Skeletal muscle tissue (tissue), 4 donors: ENCODE measurements around the gene HMOX1. TPM values are rescaled to one million over a fixed set of nuclear protein-coding genes. Genes with fewer than 3 reads are reported as not detected.

ENCODE experiments used
- H3K27ac ChIP-seq: one replicate; pipeline ENCODE4 v1.7.0; 2013; ENCODE audit warnings: mild to moderate bottlenecking, low read depth, low read length, inconsistent platforms
- H3K27me3 ChIP-seq, 3 donors: one replicate each; pipeline ENCODE4 v1.7.0; 2013; ENCODE audit warnings: low read length in 3 of 3; ENCODE audit not compliant: control insufficient read depth in 3 of 3, insufficient read depth in 3 of 3
- H3K36me3 ChIP-seq, 3 donors: one replicate each; pipeline ENCODE4 v1.7.0; 2013; ENCODE audit warnings: low read length in 3 of 3; ENCODE audit not compliant: control insufficient read depth in 3 of 3, insufficient read depth in 3 of 3
- H3K4me1 ChIP-seq, 3 donors: one replicate each; pipeline ENCODE4 v1.7.0; 2013; ENCODE audit warnings: low read length in 3 of 3, mild to moderate bottlenecking in 3 of 3; ENCODE audit not compliant: control insufficient read depth in 3 of 3, insufficient read depth in 3 of 3
- H3K4me3 ChIP-seq, 3 donors: one replicate each; pipeline ENCODE4 v1.7.0; 2013; ENCODE audit warnings: low read length in 3 of 3
- H3K9ac ChIP-seq, 3 donors: one replicate each; pipeline ENCODE4 v1.7.0; 2013; ENCODE audit warnings: low read length in 3 of 3, mild to moderate bottlenecking in 3 of 3, moderate library complexity in 2 of 3, low read depth in 1 of 3
- H3K9me3 ChIP-seq, 3 donors: one replicate each; pipeline ENCODE4 v1.7.0; 2013; ENCODE audit warnings: low read length in 3 of 3; ENCODE audit not compliant: control insufficient read depth in 3 of 3
- total RNA-seq: library from RNA; depleted of rRNA; stranded (reverse); fragments of >200 nt; gene quantifications from one replicate; pipeline ENCODE4 v1.2.3, GENCODE V29; 2014
- donor health status: Osteomylitis.

Gene HMOX1
- total RNA-seq, 1 donor from 2014 or later, result 14.6 TPM

- Histone ChIP-seq H3K9me3 (no peaks in the 10 kb centered on the region), H3K4me3 (no peak overlapping the region), H3K27me3 (no peaks in the 10 kb centered on the region), H3K9ac (no peak overlapping the region), H3K27ac (no peak overlapping the region), H3K36me3 (peaks cover 75 to 81% (median 80%) of the 10 kb centered on the region in 3 donors), H3K4me1 (no peaks in the 10 kb centered on the region)
These were observed 36.7 kb downstream of the HMOX1 start for GRCh38 chr22:35417606-35418005.

GRCh38 chr22:35418088-35418487, 37.2 kb downstream of the HMOX1 start:
- no peaks in the 10 kb centered on the region for H3K27me3 ChIP-seq
- H3K4me3 ChIP-seq, result no peak overlapping the region
- H3K36me3 ChIP-seq, result peaks cover 73 to 82% (median 81%) of the 10 kb centered on the region in 3 donors
- no peak overlapping the region for H3K9ac ChIP-seq
- H3K9me3 ChIP-seq, result no peaks in the 10 kb centered on the region
- H3K4me1 ChIP-seq, result no peaks in the 10 kb centered on the region
- H3K27ac ChIP-seq, result no peak overlapping the region

GRCh38 chr22:35418731-35419130, 37.8 kb downstream of the HMOX1 start:
- Histone ChIP-seq H3K27ac (no peak overlapping the region), H3K9me3 (no peaks in the 10 kb centered on the region), H3K36me3 (peaks cover 71 to 81% (median 79%) of the 10 kb centered on the region in 3 donors), H3K27me3 (no peaks in the 10 kb centered on the region), H3K9ac (no peak overlapping the region), H3K4me3 (no peak overlapping the region), H3K4me1 (no peaks in the 10 kb centered on the region)

- Histone ChIP-seq H3K9ac (no peak overlapping the region), H3K4me1 (no peaks in the 10 kb centered on the region), H3K27me3 (no peaks in the 10 kb centered on the region), H3K9me3 (no peaks in the 10 kb centered on the region), H3K4me3 (no peak overlapping the region), H3K36me3 (peaks cover 74 to 79% (median 78%) of the 10 kb centered on the region in 3 donors), H3K27ac (no peak overlapping the region)
These were observed 38.9 kb downstream of the HMOX1 start for GRCh38 chr22:35419756-35420155.

- no peak overlapping the region for H3K27ac ChIP-seq
- no peak overlapping the region for H3K4me3 ChIP-seq
- peaks cover 0 to 6% (median 0%) of the 10 kb centered on the region in 3 donors for H3K4me1 ChIP-seq
- H3K36me3 ChIP-seq, result peaks cover 64 to 71% (median 65%) of the 10 kb centered on the region in 3 donors
- no peaks in the 10 kb centered on the region for H3K9me3 ChIP-seq
- no peak overlapping the region for H3K9ac ChIP-seq
- no peaks in the 10 kb centered on the region for H3K27me3 ChIP-seq
These were observed 40.2 kb downstream of the HMOX1 start for GRCh38 chr22:35421121-35421520.

GRCh38 chr22:35422145-35422544, 41.2 kb downstream of the HMOX1 start:
- H3K27me3 ChIP-seq, result no peaks in the 10 kb centered on the region
- H3K9me3 ChIP-seq, result no peaks in the 10 kb centered on the region
- no peak overlapping the region for H3K27ac ChIP-seq
- no peak overlapping the region for H3K4me3 ChIP-seq
- H3K36me3 ChIP-seq, result peaks cover 54 to 61% (median 55%) of the 10 kb centered on the region in 3 donors
- no peak overlapping the region for H3K9ac ChIP-seq
- peaks cover 0 to 15% (median 0%) of the 10 kb centered on the region in 3 donors for H3K4me1 ChIP-seq

- H3K36me3 ChIP-seq, result peaks cover 46 to 55% (median 49%) of the 10 kb centered on the region in 3 donors
- no peak overlapping the region for H3K9ac ChIP-seq
- no peak overlapping the region for H3K4me3 ChIP-seq
- H3K4me1 ChIP-seq, result peaks cover 0 to 15% (median 0%) of the 10 kb centered on the region in 3 donors
- H3K9me3 ChIP-seq, result no peaks in the 10 kb centered on the region
- H3K27me3 ChIP-seq, result no peaks in the 10 kb centered on the region
- H3K27ac ChIP-seq, result no peak overlapping the region
These were observed 42.0 kb downstream of the HMOX1 start for GRCh38 chr22:35422936-35423335.

- Histone ChIP-seq H3K4me1 (peaks cover 0 to 15% (median 0%) of the 10 kb centered on the region in 3 donors), H3K9ac (no peak overlapping the region), H3K9me3 (no peaks in the 10 kb centered on the region), H3K36me3 (peaks cover 42 to 47% (median 43%) of the 10 kb centered on the region in 3 donors), H3K27me3 (no peaks in the 10 kb centered on the region), H3K4me3 (no peak overlapping the region), H3K27ac (no peak overlapping the region)
These were observed 43.2 kb downstream of the HMOX1 start for GRCh38 chr22:35424081-35424480.

GRCh38 chr22:35424761-35425160, 43.9 kb downstream of the HMOX1 start:
- Histone ChIP-seq H3K4me1 (peaks cover 0 to 15% (median 0%) of the 10 kb centered on the region in 3 donors), H3K4me3 (no peak overlapping the region), H3K27ac (no peak overlapping the region), H3K36me3 (peaks cover 35 to 41% (median 38%) of the 10 kb centered on the region in 3 donors), H3K9me3 (no peaks in the 10 kb centered on the region), H3K27me3 (no peaks in the 10 kb centered on the region), H3K9ac (no peak overlapping the region)

GRCh38 chr22:35425546-35425945, 44.6 kb downstream of the HMOX1 start:
- peak overlapping the region; percentile 38 for H3K27ac ChIP-seq
- no peaks in the 10 kb centered on the region for H3K9me3 ChIP-seq
- peaks cover 29 to 33% (median 30%) of the 10 kb centered on the region in 3 donors for H3K36me3 ChIP-seq
- H3K9ac ChIP-seq, result no peak overlapping the region
- H3K4me1 ChIP-seq, result peaks cover 0 to 15% (median 0%) of the 10 kb centered on the region in 3 donors
- no peaks in the 10 kb centered on the region for H3K27me3 ChIP-seq
- H3K4me3 ChIP-seq, result no peak overlapping the region
